ENCODE results near the gene SCYGR6. TPM values are rescaled to one million over a fixed set of nuclear protein-coding genes. Genes with fewer than 3 reads are reported as not detected.
"Not testable (repeated sequence)": the region's sequence is repeated elsewhere in the genome, so short reads cannot be mapped to it uniquely, and the experiment has no call there.

SCYGR6 gene
- total and polyA plus RNA-seq, 2 of the 8 experiments (the other 6 are each of a cell fraction or from before 2014, with no cell fraction given), result not detected

DNA sequence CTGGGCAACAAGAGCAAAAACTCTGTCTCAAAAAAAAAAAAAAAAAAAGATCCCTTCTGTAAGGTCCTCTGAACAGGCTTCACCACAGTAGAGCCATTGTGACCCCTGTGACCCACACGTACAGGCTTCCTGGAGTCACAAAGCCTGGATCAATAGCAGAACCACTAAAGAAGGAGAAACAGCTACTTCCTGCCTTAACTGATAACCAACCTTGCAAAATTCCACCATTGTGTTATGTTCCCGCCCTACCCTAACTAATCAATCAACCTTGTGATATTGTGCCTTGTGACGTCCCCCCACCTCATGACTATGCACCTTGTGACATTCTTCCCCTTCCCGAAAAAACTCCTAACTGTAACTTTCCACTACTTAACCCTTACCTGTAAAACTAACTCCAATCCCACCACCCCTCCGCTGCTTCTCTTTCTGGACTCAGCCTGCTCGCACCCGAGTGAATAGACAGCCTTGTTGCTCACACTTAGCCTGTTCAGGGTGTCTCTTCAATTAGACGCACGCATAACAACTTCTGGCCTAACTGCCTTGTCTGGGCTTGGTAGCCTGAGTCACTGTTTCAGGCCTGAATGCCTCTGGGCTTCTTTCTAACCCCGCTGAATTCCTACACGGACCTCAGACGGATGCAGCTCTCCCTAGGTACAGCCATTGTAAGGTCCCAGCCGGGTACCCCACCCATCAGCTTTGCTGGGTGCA lies 35.0 kb upstream of the SCYGR6 start (continued):
- TF ChIP-seq EZH2 (IDR thresholded peaks at IDR 0.05; ENCODE audit: low read depth, low read length, severe bottlenecking), result no peak

DNA sequence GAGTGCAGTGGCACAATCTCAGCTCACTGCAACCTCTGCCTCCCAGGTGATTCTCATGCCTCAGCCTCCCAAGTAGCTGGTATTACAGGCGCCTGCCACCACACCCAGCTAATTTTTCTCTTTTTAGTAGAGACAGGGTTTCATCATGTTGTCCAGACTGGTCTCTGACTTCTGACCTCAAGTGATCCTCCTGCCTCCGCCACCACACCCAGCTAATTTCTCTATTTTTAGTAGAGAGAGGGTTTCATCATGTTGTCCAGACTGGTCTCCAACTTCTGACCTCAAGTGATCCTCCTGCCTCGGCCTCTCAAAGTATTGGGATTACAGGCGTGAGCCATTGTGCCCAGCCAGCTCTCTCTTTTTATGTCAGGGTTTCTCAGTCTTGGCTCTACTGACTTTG lies 31.7 kb upstream of the SCYGR6 start:
- H3K27ac ChIP-seq (ENCODE audit: low read depth, low read length), result not testable (repeated sequence)

More for the DNA sequence above, 31.7 kb upstream of the SCYGR6 start:
- H3K4ac ChIP-seq (replicated peaks; ENCODE audit: insufficient read length, low read depth, low read length); H4K91ac ChIP-seq (replicated peaks; ENCODE audit: insufficient read length, low read length); FAIRE-seq; H3K23ac ChIP-seq (ENCODE audit: insufficient read length); H3K14ac ChIP-seq (ENCODE audit: insufficient read length); H2BK120ac ChIP-seq (replicated peaks; ENCODE audit: low read depth, low read length); H3K18ac ChIP-seq (ENCODE audit: extremely low read depth, low read length); H3K56ac ChIP-seq (replicated peaks; ENCODE audit: insufficient read length, low read depth, low read length); H2AFZ ChIP-seq (ENCODE audit: low read length); H4K5ac ChIP-seq (ENCODE audit: insufficient read length, low read depth, low read length); H4K8ac ChIP-seq (ENCODE audit: extremely low read depth, insufficient read depth, low read length); DNase-seq (ENCODE audit: low read depth in 1 of 2, low spot score in 2 of 2); POLR2A ChIA-PET (ENCODE audit: partially characterized antibody); H2AK5ac ChIP-seq (ENCODE audit: low read depth, low read length); H3K79me2 ChIP-seq (ENCODE audit: control insufficient read depth in 1 of 2, insufficient read depth in 2 of 2, low read length in 2 of 2); H3K79me1 ChIP-seq (ENCODE audit: low read depth, low read length); H2BK12ac ChIP-seq (ENCODE audit: low read depth, low read length); H2BK15ac ChIP-seq (ENCODE audit: low read length); H3K9me3 ChIP-seq (ENCODE audit: insufficient read depth in 2 of 2, low read depth in 1 of 2, low read length in 1 of 2); H3K36me3 ChIP-seq (ENCODE audit: control insufficient read depth in 2 of 4, insufficient read depth in 4 of 4, low read length in 3 of 4); H2BK5ac ChIP-seq (ENCODE audit: low read depth, low read length); H3K27me3 ChIP-seq (replicated peaks in 1 of 4; ENCODE audit: control insufficient read depth in 3 of 4, extremely low read depth in 1 of 4, insufficient read depth in 3 of 4, low read length in 3 of 4); H3K4me3 ChIP-seq (ENCODE audit: extremely low read depth in 1 of 4, insufficient read depth in 2 of 4, low read depth in 3 of 4, low read length in 4 of 4); H3K23me2 ChIP-seq (ENCODE audit: low read depth, low read length); H2BK20ac ChIP-seq (ENCODE audit: low read length); H4K20me1 ChIP-seq (replicated peaks in 1 of 2; ENCODE audit: control insufficient read depth in 1 of 2, insufficient read depth in 2 of 2, low read length in 2 of 2); H3K4me2 ChIP-seq (ENCODE audit: insufficient read depth in 1 of 2, low read depth in 2 of 2, low read length in 2 of 2); H3K9ac ChIP-seq (replicated peaks in 1 of 4; ENCODE audit: extremely low read depth in 1 of 4, low read depth in 3 of 4, low read length in 3 of 4): not testable (repeated sequence)
- CTCF ChIA-PET (ENCODE audit: partially characterized antibody), result interaction anchor here (0.8 to 4.1 kb wide), 12 partner anchors 8 to 357 kb away, joined by 3 to 32 read pairs (median 6); no protein-coding TSS in a partner anchor
- WGBS, 2 experiments (ENCODE audit: extremely low coverage in 1 of 2, insufficient coverage in 1 of 2, insufficient read length in 1 of 2, insufficient replicate concordance in 2 of 2, low coverage in 1 of 2, low lambda C conversion rate in 2 of 2, missing lambda C conversion rate in 1 of 2), result 65% methylated on average over 4 of the region's 4 CpGs; no CpG with 5 or more reads in 1 of the 2 experiments
- peaks cover 5 to 13% (median 8%) of the 10 kb centered on the region in 4 experiments; a peak in 5 of 7 replicates for H3K4me1 ChIP-seq (replicated peaks in 1 of 4; ENCODE audit: control insufficient read depth in 3 of 4, insufficient read depth in 4 of 4, low read length in 3 of 4)

Data from H1 (cell line).